H54 (cell line): ENCODE data around the gene ADAMTS2.

Experiments used
- DNase-seq: peaks from one replicate; pipeline ENCODE4 v3.0.0; 2011; ENCODE audit warnings: low spot score, mixed read lengths; ENCODE audit not compliant: insufficient read length
- FAIRE-seq: peaks from 3 replicates; lab custom pipeline; 2011; peaks lifted over from hg19 to GRCh38; lab: Jason Lieb, UNC
- POLR2A ChIP-seq: IDR thresholded peaks from 2 replicates; pipeline ENCODE4 v1.6.1; 2011; ENCODE audit warnings: low read depth, mild to moderate bottlenecking, low read length

The ADAMTS2 gene

DNA sequence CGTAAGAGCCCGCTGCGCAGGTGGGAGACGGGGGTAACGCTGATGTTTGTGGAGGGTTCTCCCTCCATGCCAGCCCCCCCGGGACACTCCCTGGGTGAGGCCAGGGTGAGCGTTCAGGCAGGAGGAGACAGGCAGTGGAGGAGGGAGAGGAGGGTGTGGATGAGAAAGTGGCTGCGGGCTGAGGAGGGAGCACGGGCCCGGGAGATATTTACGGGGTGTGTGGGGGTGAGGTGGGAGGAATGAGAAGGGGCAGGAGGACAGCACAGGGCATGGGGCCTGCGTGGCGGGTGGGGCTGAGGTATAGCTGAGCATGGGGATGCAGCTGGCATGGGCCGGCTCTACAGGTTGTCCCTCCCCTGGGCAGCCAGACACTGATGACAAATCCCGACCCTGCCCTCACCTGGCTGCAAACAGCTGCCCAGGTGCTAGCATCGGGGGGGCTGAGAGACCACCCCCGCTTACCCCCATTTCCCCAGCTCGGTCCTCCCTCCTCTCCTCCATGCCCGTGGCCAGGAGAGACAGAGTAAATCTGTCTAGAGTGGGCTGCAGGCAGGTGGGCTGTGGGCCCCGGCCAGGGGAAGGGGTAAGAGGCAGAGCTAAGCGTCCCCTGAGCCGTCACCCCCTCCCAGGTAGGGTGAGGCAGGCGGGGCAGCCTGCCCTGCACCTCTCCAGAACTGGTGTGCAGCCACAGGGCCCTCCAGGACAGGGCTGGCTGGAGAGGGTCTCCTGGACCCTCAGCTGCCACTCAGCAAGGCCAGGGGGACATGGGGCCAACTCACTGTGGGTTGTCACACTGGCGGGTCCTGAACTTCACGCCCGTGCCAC lies 205.9 kb downstream of the ADAMTS2 start:
- TF ChIP-seq POLR2A: no peak
- DNase-seq (no peak), FAIRE-seq (no peak)

DNA sequence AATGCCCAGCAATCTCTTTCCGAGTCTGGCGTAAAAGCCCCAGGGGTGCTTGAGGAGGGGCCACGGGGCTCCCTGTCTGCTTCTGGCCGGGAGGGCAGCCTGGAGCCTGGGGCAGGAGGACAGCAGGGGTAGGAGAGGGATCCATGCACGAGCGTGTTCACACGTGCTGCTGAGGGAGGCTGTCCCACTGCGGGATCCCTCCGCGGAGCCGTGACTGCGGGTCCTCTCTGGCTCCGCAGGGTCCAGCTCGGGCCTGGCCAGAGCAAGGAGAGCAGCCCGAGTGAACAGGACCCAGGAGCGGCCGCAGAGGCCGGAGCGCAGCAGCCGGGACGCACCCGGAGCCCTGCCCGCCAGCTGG lies 206.7 kb downstream of the ADAMTS2 start:
- TF ChIP-seq POLR2A: no peak
- DNase-seq: no peak
- no peak for FAIRE-seq

DNA sequence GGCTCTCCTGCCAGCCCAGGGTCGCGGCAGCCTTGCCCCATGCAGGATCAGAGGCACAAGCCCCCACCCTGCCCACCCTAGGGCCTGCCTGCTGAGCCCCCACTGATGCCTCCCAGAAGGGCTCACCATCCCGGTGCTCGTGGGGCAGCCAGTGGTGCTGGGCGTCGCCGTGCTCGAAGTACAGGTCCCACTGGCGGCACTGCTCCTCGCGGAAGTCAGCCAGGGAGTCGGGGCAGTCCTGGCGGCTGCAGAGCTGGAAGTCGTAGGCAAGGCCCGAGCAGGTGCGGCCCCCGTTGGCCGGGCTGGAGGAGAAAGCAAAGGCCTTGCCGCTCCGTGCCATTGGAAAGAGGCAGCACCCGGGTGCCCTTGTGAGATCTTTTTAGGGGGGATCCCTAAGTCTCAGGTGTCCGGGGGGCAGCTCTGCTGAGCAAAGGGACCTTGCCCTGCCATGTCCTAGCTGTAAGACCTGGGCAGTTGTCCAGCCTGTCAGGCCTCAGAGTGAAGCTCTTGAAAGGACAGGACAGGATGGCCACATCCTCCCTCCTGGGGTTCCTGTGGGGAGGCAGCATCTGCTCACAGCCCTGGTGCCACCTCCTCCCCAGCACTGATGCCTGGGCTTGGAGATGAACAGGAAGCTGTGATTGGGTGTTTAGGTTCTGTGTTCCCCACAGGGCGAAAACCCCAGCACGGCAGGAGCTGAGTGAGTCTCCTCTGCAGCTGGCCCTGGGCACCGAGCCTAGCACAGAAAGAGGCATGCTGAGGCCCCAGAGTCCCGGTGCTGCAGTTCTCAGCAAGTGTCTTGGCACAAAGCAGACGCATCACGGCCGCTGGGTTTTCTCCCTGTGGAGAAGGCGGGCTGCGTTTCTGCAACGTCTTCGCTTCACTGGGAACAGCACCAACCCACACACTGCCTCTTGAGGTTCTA lies 207.4 kb downstream of the ADAMTS2 start:
- FAIRE-seq (no peak), DNase-seq (no peak)
- no peak for TF ChIP-seq POLR2A

DNA sequence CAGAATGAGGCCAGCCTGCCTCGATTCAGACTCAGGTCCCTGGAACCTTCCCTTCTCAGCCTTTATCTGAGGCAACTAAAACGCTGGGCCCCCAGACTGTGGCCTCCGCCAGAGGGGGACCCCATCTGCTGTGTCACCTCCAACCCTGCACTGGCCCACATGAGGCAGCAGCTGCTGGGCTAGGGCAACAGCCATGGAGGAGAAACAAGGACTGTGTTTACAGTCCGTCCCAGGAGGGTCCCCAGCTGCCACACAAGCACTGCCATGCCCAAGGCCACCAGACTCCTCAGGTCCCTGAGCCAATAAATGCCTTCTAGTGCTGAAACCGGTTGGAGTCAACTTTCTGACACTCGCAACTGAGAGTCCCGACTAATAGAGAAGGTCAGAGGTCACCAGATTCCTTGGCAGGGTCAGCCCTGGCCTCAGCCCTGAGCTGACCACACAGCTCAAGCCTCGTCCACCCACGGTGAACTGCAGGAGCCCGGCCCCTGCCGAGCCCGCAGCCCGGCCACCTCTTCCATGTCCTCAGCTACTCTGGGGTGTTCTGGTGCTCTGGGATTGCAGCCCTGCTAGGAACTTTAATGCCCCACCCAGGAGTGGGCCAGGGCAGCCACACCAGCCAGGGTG lies 208.1 kb downstream of the ADAMTS2 start:
- FAIRE-seq (no peak), DNase-seq (no peak)
- TF ChIP-seq POLR2A: no peak

DNA sequence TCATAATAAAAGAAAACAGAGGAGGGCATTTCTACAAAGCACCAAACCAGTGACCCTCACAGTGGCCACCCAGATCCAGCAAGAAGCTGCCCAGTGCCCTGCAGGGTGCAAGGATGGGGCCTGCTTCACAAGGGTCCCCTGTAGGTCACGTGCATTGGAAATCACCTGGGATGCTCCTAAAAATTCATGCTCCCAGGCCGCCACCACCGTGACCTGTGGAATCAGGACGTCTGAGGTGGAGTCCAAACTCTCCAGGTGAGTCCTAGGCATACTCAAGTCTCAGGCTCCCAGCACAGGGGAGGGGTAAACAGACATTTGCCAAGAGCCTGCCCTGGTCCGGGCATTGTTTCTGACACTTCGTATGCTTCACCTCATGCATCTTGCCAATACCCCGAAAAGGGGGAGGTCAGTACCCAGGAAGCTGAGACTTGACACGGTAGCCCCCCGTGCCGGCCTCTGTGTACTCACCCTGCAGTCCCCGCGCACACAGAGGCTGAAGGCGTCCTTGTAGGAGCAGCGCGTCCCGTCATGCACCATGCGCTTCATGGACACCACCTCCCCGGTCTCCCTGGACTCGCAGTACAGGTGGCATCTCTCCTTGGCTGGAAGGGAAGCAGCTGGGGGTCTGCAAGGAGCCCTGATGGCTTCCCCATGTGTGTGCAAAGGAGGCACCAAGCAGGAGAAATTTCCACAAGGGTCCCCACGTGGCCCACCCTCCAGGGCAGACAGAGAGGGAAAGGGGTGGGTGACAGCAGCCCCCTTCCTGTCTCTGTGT lies 209.6 kb downstream of the ADAMTS2 start:
- FAIRE-seq: no peak
- no peak for TF ChIP-seq POLR2A

DNA sequence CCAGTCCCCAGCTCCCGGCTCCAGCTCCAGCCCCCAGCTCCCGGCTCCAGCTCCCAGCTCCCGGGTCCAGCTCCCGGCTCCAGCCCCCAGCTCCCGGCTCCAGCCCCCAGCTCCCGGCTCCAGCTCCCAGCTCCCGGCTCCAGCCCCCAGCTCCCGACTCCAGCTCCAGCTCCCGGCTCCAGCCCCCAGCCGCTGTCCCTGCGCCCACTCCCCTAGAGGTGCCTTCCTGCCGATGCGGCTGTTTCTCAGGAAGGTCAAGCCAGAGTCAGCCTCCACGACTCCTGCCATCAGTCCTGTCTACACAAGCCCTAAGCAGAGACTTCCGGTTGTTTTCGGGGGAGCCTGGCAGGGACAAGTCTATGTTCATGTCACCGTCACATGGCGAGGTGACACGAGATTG lies 210.3 kb downstream of the ADAMTS2 start:
- no peak for TF ChIP-seq POLR2A
- DNase-seq (no peak), FAIRE-seq (no peak)

More for the DNA sequence above, 209.6 kb downstream of the ADAMTS2 start:
- DNase-seq: no peak

DNA sequence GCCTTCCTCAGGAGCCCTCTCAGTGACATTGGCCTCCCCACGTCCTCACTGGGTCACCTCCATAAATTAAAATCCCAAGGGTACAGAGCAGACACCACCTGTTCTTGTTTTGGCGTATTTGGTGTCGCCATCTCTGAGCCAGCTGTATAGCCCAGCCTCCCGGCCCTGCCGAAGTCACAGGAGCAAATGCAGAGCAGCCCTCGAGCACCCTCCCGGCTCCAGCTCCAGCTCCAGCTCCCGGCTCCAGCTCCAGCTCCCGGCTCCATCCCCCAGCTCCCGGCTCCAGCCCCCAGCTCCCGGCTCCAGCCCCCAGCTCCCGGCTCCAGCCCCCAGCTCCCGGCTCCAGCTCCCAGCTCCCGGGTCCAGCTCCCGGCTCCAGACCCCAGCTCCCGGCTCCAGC lies 210.8 kb downstream of the ADAMTS2 start:
- FAIRE-seq (no peak), DNase-seq (no peak)
- TF ChIP-seq POLR2A: no peak

DNA sequence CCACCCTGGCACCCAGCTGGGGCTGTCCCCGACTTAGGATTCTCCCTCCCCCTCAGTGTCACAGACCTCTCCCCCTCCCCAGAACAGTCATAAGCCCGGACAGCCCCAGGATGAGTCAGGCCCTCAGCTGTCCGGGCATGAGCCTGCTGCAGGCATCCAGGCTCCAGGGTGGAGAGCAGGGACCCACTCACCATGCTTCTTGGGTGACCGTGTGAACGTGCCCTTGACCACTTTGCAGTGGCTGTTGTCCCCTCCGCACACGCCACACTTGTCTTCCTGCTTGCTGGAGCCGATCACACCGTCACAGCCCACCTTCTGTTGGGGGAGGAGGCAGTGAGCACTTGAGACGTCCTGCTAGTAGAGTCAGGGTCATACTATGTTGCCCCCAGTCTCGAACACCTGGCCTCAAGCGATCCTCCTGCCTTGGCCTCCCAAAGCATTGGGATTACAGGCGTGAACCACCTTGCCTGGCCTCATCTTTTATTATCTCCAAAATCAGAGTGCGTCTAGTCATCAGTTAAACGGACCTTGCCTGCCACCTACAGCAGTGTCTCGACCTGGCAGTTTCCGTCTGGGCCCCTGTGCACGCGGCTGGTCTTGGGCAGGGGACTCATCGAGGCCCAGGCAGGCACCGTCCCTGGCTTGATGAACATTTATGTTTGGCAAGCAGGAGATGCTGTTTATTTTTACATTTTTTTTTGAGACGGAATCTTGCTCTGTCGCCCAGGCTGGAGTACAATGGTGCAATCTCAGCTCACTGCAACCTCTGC lies 212.5 kb downstream of the ADAMTS2 start:
- no peak for DNase-seq
- no peak for TF ChIP-seq POLR2A
- FAIRE-seq: no peak

DNA sequence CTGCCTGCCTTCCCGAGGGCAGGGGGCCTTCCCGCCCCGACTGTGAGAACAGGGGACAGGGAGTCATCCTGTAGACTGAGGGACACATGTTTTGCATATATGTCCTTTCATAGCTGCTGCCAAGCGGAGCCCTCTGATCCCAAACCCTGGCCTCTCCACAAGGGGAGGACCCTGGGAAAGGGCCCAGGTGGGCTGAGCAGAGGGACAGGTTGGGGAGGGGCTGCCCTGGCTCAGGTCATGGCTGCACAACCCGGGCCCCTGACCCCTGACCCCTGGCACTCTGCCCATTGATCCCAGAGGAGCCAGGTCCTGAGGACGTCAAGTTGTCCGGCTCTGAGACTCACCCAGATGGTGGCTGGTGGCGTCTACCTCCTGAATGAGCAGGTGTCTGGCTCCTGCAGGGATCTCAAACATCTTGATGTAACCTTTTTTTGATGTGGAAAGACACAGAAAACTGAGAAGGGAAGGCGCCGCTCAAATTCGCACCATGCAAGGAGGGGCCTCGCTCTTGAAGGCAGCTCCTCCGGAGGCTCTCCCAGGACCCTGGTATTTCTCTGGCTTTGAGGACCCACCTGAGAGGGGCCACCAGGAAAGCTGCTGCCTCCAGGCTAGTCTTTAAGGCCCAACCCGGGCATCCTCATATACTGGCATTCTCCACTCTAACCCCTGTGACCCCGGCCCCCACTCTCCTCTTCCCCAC lies 213.2 kb downstream of the ADAMTS2 start:
- FAIRE-seq (no peak), DNase-seq (no peak)
- TF ChIP-seq POLR2A: no peak

DNA sequence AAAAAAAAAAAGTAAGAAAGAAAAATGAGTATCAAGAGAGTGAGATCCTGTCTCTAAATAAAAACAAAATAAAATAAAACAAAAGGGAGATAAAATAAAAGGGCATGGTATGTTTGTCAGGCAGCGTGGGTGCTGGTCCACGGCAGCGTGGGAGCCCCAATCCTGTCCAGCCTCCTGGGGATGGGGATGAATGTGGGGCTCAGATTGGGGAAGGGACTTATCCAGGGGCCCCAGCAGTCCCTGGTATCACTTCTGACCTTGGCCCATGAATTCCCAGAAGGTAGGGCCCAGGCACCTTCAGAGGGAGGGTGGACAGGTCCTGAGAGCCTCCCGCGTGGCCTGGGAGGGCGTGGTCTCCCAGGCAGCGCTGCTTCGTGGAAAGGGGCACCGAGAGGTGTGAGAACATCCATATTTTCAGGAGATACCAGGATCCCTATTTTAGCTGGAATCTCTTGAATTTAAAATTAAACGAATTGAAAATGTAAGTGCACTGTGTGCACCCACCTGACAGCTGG lies 213.9 kb downstream of the ADAMTS2 start:
- FAIRE-seq: no peak
- no peak for DNase-seq
- no peak for TF ChIP-seq POLR2A

DNA sequence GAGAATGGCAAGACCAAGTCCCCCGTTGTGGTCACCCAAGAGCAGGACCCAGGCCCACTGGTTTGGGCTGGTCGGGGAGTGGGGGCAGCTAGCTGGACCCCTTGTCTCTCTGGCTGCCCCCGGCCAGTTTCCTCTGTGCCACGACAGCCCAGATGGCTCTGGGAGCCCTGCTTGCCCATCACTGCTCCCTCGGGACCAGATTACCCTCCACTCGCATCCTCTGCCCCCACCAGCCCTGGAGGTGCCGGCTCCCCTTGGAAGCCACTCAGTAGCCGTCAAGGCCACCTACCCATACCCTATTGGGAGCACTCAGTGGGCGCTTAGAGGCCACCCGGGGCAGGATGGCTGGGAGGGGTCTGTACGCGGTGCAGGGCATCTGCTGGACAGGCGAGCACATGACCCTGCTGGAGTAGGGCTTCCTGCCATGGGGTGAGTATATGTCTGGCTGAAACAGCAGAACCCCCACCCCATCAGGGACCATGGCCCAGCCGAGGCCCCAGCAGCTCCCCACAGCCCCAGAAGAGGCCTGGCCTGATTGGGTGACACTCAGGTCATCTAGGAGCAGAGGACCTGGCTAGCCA lies 215.1 kb downstream of the ADAMTS2 start:
- TF ChIP-seq POLR2A: no peak
- FAIRE-seq (no peak), DNase-seq (no peak)
